HEK293T (cell line): ENCODE measurements around the gene ASTE1.

Experiments
- ARNT ChIP-seq: fragments of 450-650 bp; IDR thresholded peaks from 2 replicates; pipeline ENCODE4 v1.6.1; 2017; ENCODE audit warnings: mild to moderate bottlenecking
- CTBP1 ChIP-seq: fragments of 450-650 bp; IDR thresholded peaks from 2 replicates; pipeline ENCODE4 v1.6.1; 2016; ENCODE audit warnings: borderline replicate concordance
- ELF4 ChIP-seq: fragments of 450-650 bp; IDR thresholded peaks from 2 replicates; pipeline ENCODE4 v1.6.1; 2017; ENCODE audit warnings: antibody characterized with exemption
- FOXA1 ChIP-seq: fragments of 450-650 bp; IDR thresholded peaks from 2 replicates; pipeline ENCODE4 v1.6.1; 2016; ENCODE audit warnings: mild to moderate bottlenecking
- FOXK2 ChIP-seq: fragments of 450-650 bp; IDR thresholded peaks from 2 replicates; pipeline ENCODE4 v1.6.1; 2016; ENCODE audit warnings: mild to moderate bottlenecking
- L3MBTL2 ChIP-seq: fragments of 450-650 bp; conservative IDR thresholded peaks from 2 replicates; pipeline ENCODE4 v1.6.1; 2016; ENCODE audit warnings: mild to moderate bottlenecking
- SUZ12 ChIP-seq: fragments of 450-650 bp; IDR thresholded peaks from 2 replicates; pipeline ENCODE4 v1.6.1; 2016; ENCODE audit warnings: mild to moderate bottlenecking
- TARDBP ChIP-seq: fragments of 450-650 bp; IDR thresholded peaks from 2 replicates; pipeline ENCODE4 v1.6.1; 2016
- TF ChIP-seq, protein P1 (sequence below): fragments of 450-650 bp; IDR thresholded peaks from 2 replicates; pipeline ENCODE4 v1.6.1; 2016

DNA sequence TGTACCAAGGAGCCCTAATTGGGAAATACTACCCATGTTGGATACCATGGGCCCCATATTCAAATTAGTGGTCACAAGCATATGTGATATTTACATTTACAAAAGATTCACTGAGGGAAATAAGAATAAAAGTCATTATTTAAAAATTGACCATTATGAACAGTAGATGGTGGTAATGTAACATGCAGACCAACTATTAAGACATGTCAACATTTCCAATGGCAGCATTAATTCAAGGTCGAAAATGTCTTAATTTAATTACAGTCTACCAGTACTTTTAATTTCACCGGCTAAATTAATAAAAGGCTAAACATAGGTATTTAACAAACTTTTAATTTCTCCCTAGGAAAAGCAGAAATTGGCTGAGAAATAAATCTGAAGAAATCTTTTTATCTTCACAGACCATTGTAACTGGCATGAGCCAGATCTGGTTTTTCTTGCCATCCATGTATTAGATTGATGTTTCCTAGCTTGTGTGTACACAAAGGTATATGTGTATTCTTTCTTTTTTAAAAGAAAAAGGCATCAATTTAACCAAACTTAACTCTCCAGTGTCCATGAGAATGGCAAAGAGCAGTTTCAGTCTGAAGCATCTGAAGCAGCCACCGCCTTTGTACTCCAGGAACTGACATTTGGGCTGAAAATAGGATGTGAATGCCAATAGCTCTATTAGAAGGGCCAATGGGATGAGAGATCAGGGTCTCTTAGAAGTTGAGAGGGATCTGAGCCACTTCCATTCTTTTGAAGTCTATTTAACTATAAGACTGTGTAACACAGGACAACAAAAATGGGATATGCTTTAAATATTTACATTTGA lies 26.6 kb upstream of the ASTE1 start:
- TF ChIP-seq ARNT (no peak), FOXA1 (no peak), SUZ12 (no peak), TARDBP (no peak), FOXK2 (no peak), L3MBTL2 (no peak), ELF4 (no peak), CTBP1 (no peak)
- TF ChIP-seq, protein P1, sequence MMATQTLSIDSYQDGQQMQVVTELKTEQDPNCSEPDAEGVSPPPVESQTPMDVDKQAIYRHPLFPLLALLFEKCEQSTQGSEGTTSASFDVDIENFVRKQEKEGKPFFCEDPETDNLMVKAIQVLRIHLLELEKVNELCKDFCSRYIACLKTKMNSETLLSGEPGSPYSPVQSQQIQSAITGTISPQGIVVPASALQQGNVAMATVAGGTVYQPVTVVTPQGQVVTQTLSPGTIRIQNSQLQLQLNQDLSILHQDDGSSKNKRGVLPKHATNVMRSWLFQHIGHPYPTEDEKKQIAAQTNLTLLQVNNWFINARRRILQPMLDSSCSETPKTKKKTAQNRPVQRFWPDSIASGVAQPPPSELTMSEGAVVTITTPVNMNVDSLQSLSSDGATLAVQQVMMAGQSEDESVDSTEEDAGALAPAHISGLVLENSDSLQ = no peak
